Endothelial cell of umbilical vein (primary cell): Measurements from ENCODE around the gene NACA.
"Not testable (repeated sequence)": the region's sequence is repeated elsewhere in the genome, so short reads cannot be mapped to it uniquely, and the experiment has no call there.

ENCODE experiments used
- EZH2 ChIP-seq: IDR thresholded peaks from 2 replicates; pipeline ENCODE4 v1.6.1; 2012; ENCODE audit warnings: borderline replicate concordance, low read depth, mild to moderate bottlenecking, moderate library complexity, low read length, inconsistent platforms; ENCODE audit not compliant: severe bottlenecking
- GATA2 ChIP-seq: IDR thresholded peaks from 2 replicates; pipeline ENCODE4 v1.7.0; 2011; ENCODE audit warnings: low read depth, mild to moderate bottlenecking, moderate library complexity, mixed read lengths, low read length; ENCODE audit not compliant: insufficient read length, insufficient read depth
- JUN ChIP-seq: IDR thresholded peaks from 2 replicates; pipeline ENCODE4 v1.6.1; 2011; ENCODE audit warnings: borderline replicate concordance, low read depth; ENCODE audit not compliant: insufficient read length, insufficient read depth
- MYC ChIP-seq: IDR thresholded peaks from one replicate; pipeline ENCODE4 v1.6.1; 2011; ENCODE audit warnings: mild to moderate bottlenecking, low read depth, low read length
- POLR2A ChIP-seq: IDR thresholded peaks from 2 replicates; pipeline ENCODE4 v1.6.1; 2012; ENCODE audit warnings: low read depth, mild to moderate bottlenecking, control low read depth, low read length
- POLR2AphosphoS5 ChIP-seq: IDR thresholded peaks from 2 replicates; pipeline ENCODE4 v1.6.1; 2012; ENCODE audit warnings: low read depth, mild to moderate bottlenecking, control low read depth, low read length, moderate library complexity; ENCODE audit not compliant: insufficient read depth
- TF ChIP-seq, protein P1 (sequence below), 2 donors: IDR thresholded peaks; 1 replicate in 1 of 2; 2 replicates in 1 of 2; pipeline ENCODE4 v1.5.1; 2011; ENCODE audit warnings: low read length in 2 of 2, mild to moderate bottlenecking in 2 of 2, moderate library complexity in 2 of 2, control low read depth in 1 of 2, inconsistent platforms in 1 of 2, low read depth in 1 of 2; ENCODE audit not compliant: insufficient read depth in 1 of 2; ENCODE audit errors: extremely low read depth in 1 of 2
- TF ChIP-seq, protein P2 (sequence below): IDR thresholded peaks from 2 replicates; pipeline ENCODE4 v1.6.1; 2011; ENCODE audit not compliant: insufficient read depth, insufficient read length

DNA sequence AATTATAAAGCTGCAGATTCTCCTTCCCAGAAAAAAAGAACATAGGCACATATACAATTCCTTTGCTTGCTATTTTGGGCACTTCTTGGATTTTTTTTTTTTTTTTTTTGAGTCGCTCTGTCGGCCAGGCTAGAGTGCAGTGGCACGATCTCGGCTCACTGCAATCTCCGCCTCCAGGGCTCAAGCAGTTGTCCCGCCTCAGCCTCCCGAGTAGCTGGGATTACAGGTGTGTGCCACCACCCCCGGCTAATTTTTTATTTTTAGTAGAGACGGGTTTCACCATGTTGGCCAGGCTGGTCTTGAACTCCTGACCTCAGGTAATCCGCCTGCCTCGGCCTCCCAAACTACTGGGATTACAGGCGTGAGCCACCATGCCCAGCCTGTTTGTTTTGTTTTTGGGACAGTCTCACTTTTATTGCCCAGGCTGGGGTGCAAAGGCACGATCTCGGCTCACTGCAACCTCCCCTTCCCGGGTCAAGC, 1.1 kb upstream of the NACA start:
- not testable (repeated sequence) for TF ChIP-seq POLR2AphosphoS5, POLR2A, EZH2, JUN, MYC, GATA2
- TF ChIP-seq, protein P1, sequence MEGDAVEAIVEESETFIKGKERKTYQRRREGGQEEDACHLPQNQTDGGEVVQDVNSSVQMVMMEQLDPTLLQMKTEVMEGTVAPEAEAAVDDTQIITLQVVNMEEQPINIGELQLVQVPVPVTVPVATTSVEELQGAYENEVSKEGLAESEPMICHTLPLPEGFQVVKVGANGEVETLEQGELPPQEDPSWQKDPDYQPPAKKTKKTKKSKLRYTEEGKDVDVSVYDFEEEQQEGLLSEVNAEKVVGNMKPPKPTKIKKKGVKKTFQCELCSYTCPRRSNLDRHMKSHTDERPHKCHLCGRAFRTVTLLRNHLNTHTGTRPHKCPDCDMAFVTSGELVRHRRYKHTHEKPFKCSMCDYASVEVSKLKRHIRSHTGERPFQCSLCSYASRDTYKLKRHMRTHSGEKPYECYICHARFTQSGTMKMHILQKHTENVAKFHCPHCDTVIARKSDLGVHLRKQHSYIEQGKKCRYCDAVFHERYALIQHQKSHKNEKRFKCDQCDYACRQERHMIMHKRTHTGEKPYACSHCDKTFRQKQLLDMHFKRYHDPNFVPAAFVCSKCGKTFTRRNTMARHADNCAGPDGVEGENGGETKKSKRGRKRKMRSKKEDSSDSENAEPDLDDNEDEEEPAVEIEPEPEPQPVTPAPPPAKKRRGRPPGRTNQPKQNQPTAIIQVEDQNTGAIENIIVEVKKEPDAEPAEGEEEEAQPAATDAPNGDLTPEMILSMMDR (IDR thresholded peaks at IDR 0.05; ENCODE audit: extremely low read depth in 1 of 2, insufficient read depth in 1 of 2, low read depth in 1 of 2, low read length in 2 of 2): not testable (repeated sequence)
- TF ChIP-seq, protein P2, sequence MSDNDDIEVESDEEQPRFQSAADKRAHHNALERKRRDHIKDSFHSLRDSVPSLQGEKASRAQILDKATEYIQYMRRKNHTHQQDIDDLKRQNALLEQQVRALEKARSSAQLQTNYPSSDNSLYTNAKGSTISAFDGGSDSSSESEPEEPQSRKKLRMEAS: not testable (repeated sequence)
